Measurements from ENCODE around the gene ZNF471.

Gene ZNF471

DNA sequence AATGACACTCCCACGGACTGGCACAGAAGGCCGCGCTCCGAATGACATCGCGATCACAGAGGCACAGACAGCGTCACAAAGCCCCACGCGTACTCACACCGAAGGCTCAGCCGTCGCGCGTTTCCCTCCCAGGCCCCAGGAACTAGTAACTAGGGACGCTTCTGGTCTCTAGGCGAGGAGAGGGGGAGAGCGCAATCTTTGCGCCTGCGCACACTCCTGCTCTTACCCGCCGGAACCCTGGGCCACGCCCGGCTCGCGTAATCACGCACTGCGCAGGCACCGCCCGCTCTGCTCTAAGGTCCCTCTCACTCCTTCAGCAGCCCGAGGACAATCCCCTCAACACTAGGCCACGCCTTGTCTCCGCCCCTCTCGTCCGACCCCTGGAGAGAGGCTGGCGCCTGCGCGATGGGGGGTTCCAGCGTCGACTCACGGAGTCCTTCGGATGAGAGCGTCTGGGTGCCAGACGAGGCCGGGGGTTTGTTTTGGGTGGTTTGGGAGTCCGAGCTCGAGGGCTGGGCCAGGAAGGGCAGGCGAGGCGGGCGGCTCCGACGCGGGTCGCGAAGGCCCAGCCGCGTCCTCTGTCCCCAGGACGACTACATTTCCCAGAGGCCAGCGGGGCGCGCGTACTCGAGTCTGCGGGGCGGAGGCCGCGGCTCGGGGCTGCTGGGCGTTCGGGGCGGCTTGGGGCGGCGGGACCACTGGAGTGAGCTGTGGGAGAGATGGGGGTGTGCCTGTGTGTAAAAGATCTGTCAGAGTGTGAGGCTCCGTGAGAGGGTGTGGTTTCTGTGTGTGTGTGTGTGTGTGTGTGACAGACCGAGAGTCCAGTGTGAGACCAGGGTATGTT lies at the start of gene ZNF471:
ZNF471 (plus strand) TSS at position 410 of the 844 bp plus-strand sequence. CDS start 3,717 bp downstream, outside the sequence.
- TF ChIP-seq GATA2 (IDR thresholded peaks at IDR 0.05; ENCODE audit: low read depth, low read length) (no peak), GATA3 (IDR thresholded peaks at IDR 0.05; ENCODE audit: low read depth, low read length) (no peak)

DNA sequence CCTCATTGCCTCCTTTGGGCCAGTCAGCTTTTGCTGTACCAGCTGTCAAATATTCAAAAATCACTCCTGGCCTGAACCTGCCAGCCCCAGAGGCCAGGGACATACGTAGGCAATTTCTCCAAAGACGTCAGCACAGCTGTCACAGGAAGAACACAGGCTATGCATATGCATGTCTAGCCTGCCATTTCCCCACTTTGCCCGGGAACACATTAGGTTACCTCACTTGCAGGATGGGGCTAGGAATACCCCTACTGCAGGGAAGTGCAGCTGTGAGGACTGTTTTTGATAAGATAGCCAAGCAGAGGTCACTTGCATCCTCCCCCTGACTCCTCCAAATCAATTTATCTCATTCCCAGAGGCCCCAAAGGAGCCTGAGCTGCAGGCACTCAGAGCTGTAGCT lies 33.3 kb upstream of the ZNF471 start:
- TF ChIP-seq GATA2 (IDR thresholded peaks at IDR 0.05; ENCODE audit: low read depth, low read length), result no peak
- TF ChIP-seq GATA3 (IDR thresholded peaks at IDR 0.05; ENCODE audit: low read depth, low read length), result no peak

DNA sequence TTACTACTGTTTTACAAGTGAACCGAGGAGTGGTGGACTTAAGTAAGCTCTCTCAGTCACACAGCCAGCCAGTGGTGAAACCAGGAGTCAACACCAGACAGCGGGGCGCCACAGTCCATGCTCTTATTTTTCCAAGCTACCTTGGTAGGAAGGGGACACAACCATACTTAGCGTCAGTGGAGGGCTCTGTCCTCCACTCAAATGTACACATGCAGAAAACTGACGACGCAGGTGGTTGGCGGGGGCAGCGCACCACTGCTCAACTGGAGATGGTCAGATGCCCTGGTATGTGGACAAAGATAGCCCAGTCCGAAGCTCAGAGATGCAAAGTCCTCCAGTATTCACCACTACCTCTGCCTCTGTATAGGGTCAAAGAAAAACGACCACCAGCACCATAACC lies 31.6 kb upstream of the ZNF471 start:
- no peak for TF ChIP-seq GATA2 (IDR thresholded peaks at IDR 0.05; ENCODE audit: low read depth, low read length)
- TF ChIP-seq GATA3 (IDR thresholded peaks at IDR 0.05; ENCODE audit: low read depth, low read length), result no peak

DNA sequence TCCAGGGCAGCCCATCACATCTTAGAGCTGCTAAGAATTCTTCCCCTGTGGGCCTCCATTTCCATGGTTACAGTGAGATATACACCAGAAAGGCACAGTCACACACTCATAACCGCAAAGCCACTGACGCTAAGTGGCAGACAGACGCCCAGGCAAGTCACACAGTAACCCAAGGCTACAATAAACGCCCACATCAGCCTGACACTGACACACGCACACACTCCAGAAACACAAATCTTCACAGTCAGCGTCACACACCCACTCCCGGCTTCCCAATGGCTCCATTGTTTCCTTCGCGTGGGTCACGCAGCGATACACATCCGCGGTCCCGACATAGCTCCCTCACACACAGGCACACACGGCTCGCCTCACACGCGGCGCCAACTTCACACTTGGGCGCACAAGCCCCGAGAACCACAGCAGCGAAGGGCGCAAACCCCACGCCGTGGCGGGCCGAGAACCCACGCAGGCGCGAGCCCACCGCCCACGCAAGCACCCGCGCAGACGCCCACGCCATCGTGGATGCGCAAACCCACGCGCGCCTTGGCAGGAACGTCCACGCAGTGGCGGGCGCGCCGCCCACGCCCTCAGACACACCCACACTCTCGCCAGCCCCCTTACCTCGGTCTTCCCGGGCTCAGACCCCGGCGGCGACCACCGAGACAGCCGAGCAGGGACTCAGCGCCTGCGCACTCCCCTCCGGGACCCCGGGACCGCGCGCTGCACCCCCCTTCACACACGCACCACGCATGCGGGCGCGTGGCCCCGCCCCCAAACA lies 30.8 kb upstream of the ZNF471 start, which contains the start of gene ZNF667:
ZNF667 (minus strand) TSS at position 695 of the 778 bp plus-strand sequence. CDS start 14,975 bp downstream, outside the sequence.
- TF ChIP-seq GATA3 (IDR thresholded peaks at IDR 0.05; ENCODE audit: low read depth, low read length) (no peak), GATA2 (IDR thresholded peaks at IDR 0.05; ENCODE audit: low read depth, low read length) (no peak; the same call in 1 of the 2 replicates)

DNA sequence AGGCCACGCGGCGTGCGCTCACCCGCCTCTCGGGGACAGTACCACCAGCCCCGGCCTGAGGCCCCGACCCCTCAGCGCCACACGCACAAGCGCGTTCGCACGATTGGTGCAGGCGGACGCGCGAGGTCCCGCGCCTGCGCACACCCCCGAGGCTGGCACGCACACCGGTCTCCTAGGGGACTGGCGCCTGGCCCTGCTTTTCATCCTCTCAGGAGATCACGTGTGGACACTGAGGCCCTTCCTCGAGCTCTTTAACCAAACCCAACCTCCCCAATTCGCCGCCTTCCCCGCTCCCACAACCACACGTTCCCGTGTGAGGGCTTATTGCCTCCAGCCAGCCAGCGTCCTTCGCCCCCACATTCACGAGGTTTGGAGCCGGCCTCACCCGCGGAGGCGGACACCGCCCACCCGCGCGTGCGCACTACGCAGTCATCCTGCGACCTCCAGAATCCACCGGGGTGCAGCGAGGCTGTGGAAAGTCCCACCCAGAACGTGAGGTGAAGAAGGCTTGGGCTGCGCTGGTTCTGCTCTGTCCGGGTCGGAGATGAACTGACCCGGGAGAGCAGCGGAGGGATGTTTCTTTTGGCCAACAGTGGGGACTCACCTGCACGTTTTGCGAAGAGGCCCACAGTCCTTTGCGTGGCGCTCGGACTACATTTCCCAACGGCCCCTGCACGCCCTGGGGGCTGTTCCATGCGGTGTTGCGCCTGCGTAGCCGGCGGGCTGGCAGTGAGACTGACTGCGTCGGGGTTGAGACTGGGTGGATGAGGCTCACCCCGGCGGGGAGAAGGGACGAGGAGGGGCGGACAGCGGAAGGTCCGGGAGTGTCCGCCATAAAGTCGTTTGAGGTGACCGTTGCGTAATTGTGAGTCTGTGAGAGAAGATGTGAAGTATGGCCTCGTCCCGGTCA lies 30.0 kb upstream of the ZNF471 start:
- TF ChIP-seq GATA3 (IDR thresholded peaks at IDR 0.05; ENCODE audit: low read depth, low read length) (no peak), GATA2 (IDR thresholded peaks at IDR 0.05; ENCODE audit: low read depth, low read length) (no peak)

DNA sequence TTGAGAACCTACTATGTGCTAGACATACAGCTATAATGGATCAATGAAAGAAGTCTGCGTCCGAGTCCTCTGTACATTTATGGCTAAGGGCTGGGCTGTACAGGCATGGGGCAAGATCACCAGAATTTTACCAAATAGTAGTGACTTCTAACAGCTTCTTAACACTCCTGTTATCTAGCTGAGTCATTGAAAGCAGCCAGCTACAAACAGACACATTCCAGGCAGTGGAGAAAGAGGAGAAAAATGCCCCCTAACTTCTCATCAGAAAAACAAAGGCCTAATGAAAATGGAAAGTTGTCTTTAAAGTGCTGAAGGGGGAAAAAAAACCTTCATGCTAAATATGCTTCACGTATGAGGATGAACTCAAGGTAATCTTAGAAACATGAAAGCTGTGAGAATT lies 16.3 kb upstream of the ZNF471 start:
- no peak for TF ChIP-seq GATA2 (IDR thresholded peaks at IDR 0.05; ENCODE audit: low read depth, low read length)
- no peak for TF ChIP-seq GATA3 (IDR thresholded peaks at IDR 0.05; ENCODE audit: low read depth, low read length)

DNA sequence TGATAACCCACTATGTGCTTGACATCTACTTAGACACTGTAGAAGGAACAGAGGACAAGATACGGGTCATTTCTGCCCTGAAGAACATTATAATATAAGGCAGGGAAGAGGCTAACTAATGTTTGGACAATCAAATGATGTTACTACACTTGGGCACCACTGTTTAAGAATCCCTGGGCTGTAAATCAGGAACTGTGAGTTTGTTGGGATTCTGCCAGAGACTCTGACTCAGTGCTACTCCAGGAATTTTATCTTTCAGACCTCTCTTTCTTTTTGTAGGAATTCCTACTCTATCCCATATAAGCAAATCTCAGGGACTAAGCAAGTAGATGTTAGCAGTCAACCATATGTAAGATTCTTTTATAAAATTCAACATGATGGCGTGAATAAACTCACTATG lies 3.1 kb upstream of the ZNF471 start:
- TF ChIP-seq GATA2 (IDR thresholded peaks at IDR 0.05; ENCODE audit: low read depth, low read length), result no peak
- TF ChIP-seq GATA3 (IDR thresholded peaks at IDR 0.05; ENCODE audit: low read depth, low read length), result no peak

DNA sequence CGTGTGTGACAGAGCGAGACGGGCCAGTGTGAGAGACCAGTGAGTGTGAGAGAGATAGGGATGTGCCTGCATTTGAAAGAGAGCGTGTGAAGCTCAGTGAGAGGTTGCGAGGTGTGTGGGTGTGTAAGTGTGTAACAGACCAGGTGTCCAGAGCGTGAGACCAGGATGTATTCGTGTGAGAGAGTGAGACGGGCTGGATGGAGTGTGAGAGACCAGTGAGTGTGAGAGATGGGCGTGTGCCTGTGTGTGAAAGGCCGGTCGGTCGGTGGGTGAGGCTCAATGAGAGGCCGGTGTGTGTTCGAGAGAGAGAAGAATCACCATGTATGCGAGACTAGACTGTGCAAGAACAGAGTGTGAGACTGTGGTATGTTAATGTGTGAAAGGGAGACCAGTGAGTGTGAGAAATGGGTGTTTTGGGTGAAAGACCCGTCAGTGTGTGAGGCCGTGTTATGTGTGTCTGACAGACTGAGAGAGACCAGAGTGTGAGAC lies 679 bp downstream of the ZNF471 start:
- TF ChIP-seq GATA3 (IDR thresholded peaks at IDR 0.05; ENCODE audit: low read depth, low read length) (no peak), GATA2 (IDR thresholded peaks at IDR 0.05; ENCODE audit: low read depth, low read length) (no peak)

DNA sequence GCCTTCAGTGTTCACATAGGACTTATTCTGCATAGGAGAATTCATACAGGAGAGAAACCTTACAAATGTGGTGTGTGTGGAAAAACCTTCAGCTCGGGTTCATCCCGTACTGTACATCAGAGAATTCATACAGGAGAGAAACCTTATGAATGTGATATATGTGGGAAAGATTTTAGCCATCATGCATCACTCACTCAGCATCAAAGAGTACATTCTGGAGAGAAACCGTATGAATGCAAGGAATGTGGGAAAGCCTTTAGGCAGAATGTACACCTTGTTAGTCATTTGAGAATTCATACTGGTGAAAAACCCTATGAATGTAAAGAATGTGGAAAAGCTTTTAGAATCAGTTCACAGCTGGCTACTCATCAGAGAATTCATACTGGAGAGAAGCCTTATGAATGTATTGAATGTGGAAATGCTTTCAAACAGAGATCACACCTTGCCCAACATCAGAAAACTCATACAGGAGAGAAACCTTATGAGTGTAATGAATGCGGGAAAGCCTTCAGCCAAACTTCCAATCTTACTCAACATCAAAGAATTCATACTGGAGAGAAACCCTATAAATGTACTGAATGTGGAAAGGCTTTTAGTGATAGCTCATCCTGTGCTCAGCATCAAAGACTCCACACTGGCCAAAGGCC lies 17.7 kb downstream of the ZNF471 start:
- TF ChIP-seq GATA3 (IDR thresholded peaks at IDR 0.05; ENCODE audit: low read depth, low read length) (no peak), GATA2 (IDR thresholded peaks at IDR 0.05; ENCODE audit: low read depth, low read length) (no peak)

DNA sequence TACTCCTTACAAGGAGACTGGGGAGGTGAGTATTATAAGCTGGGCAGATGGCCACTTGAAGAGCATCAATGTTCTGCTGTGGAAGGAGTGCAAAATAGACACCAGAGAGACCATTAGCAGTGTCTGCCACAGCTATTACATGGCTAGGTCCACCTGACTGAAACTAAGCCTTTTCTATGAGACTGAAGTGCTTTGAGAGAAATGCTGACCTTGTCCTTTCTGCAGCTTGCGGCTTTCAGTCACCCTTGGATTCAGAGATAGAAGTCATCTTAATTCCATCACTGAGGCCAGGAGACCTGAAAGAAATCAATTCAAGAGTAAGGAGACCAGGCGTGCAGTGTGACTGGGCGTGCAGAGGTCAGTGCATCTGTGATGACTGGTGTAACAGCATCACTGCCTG lies 29.8 kb downstream of the ZNF471 start:
- TF ChIP-seq GATA2 (IDR thresholded peaks at IDR 0.05; ENCODE audit: low read depth, low read length) (no peak), GATA3 (IDR thresholded peaks at IDR 0.05; ENCODE audit: low read depth, low read length) (no peak)

DNA sequence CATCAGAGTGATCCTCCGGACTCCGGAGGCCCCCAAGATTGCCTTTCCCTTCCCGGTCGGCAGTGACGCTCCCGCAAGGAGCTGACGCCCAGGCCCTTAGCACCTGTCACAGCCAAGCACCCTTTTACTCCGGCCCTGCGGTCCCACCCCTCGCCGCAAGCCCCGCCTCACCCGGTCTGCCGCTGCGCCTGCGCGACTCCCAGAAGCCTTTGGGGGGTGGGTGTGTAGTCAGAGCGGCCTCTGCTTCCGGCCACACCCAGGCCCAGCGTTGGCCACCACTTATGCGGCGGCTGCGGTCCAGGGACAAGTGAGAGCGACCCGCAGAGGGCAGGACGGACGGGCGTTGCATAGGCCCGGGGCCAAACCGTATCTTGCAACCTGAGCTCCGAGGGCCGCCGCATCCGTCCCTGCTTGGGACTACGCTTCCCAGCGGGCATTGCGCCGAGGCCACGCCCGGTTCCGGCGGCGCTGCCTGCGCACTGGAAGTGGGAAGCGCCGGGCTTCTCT lies 30.7 kb downstream of the ZNF471 start:
- TF ChIP-seq GATA3 (IDR thresholded peaks at IDR 0.05; ENCODE audit: low read depth, low read length) (no peak), GATA2 (IDR thresholded peaks at IDR 0.05; ENCODE audit: low read depth, low read length) (no peak)

DNA sequence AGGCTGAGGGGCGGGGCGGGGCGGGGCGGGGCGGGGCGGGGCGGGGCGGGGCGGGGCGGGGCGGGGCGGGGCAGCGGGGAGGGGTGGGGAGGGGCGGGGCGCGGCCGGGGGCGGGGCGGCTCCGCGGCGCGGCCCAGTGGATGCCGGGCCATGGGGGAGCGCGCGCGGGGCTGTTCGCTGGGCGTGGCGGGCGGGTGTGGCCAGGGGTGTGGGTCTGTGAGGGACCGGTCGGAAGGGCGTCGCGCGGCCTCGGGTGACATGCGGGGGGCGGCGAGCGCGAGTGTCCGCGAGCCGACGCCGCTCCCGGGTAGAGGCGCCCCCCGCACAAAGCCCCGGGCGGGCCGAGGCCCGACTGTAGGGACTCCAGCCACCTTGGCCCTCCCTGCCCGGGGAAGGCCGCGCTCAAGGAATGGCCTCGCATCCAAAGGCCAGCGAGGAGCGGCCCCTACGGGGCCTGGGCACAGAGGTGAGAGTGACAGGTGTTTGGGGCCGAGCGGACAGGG lies 31.2 kb downstream of the ZNF471 start, which contains the start of gene ZFP28:
ZFP28 (plus strand) TSS at position 188 of the 503 bp plus-strand sequence; CDS start at position 259, 71 bp downstream.
- no peak for TF ChIP-seq GATA2 (IDR thresholded peaks at IDR 0.05; ENCODE audit: low read depth, low read length)
- TF ChIP-seq GATA3 (IDR thresholded peaks at IDR 0.05; ENCODE audit: low read depth, low read length), result no peak

All from SH-SY5Y (cell line).